Renal pelvis (tissue), 4 donors: Measurements from ENCODE around the gene ZBTB7C. TPM values are rescaled to one million over a fixed set of nuclear protein-coding genes. Genes with fewer than 3 reads are reported as not detected.

Source experiments
- DNase-seq: peaks from one replicate; pipeline ENCODE4 v3.0.0-alpha.2; 2013
- polyA plus RNA-seq, 3 donors: library from polyadenylated mRNA; unstranded; fragments of 120-200 nt; gene quantifications; one replicate each; pipeline ENCODE4 v1.2.1, GENCODE V29; 2013; ENCODE audit not compliant: insufficient read length in 3 of 3

Gene ZBTB7C
- polyA plus RNA-seq, 3 donors, result 14.0 to 16.8 (median 16.7) TPM

DNA sequence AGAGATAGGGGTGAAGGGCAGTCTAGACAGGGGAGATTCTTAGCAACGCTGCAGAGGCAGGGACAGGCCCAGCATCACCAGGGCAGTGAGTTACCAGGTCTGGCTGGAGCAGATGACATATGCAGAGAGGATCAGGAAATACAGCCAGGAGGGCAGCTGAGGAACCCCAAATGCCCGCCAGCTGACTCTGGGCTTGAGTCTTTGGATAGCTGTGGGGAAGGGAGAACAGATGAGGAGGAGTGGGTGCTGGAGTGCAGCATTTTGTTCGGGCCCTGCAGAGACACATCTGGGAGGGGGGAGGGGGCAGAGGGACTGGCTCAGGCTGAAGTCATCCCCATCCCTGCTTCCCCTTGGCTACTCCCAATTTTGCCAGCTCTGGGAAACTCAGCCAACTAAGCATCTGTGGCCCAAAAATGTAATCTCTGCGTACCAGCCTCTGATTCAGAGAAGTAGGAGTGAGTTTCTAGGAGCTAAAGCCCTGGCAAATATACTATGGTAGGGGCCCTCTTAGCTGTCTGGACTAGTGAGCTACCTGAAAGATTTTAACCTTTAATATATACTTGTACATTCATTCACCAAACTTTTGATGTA lies 214.5 kb downstream of the ZBTB7C start:
- no peak for DNase-seq

DNA sequence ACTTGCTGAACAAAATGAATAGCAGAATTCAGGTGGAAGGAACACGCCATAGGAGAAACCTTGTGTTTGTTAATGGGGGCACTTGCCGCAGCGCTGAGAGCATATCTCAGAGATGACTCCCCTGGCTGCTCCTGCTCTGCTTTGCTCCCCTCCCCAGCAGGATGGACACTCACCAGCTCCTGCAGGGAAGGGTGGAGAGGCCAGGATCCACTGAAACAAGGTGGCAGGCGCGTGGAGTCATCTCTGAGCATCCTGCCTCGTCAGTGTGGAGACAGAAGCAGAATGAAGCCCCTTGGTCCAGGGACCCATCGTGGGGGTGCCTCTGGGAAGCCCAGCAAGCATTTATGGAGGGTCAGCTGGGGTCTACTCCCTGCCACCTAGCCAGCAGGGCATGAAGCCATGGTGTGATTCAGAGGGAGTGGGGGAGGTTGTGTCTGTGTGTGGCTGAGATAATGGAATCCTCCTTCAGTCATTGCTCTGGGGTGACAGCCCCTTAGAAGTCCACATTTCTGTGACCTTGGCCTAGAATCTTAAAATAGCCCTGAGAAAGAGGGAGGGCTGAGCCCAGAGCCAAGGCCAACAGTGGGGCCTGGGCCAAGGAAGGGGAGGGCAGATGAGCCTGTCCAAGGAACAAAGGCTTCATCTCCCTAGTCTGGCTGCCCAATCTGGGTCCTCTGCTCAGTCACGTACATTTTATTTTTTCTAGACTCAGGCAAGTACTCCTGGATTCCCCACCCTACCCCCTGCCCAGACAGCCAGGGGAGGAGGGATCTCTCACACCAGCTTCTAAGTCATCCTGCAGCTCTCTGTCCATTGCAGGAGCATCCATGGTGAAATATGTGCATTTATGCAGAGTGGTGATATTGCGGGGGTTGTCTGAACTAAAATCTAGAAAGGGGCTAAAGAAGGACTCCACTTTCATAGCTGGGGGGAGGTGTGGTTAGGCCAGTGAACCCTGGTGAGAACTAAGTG lies 215.4 kb downstream of the ZBTB7C start:
- no peak for DNase-seq

DNA sequence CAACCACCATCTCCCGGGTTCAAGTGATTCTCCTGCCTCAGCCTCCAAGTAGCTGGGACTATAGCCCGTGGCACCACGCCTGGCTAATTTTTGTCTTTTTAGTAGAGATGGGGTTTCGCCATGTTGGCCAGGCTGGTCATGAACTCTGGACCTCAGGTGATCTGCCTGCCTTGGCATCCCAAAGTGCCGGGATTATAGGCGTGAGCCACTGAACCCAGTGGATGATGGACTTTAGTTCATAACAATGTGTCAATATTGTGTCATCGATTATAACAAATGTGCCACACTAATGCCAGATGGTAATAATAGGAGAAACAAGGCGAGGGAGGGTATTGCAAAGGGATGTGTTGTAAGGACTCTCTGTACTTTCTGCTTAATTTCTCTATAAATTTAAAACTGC lies 216.6 kb downstream of the ZBTB7C start:
- no peak for DNase-seq

DNA sequence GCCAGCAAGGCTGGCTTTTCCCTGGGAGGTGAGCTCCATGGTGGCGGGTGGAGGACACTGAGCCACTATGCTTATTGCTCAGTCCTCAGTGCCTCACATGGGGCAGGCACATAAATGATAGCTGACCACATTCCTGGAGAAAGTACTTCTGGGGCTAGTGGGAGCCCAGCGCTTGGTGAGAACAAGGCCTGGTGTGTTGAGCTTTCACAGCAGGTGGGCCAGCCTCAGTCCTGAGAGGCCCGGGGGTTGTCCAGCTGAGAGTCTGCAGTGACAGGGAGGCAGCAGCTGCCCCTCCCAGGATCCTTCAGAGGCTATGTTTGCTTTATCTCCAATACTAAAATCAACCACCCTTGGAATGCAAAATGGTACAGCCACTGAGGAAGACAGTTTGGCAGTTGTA lies 217.7 kb downstream of the ZBTB7C start:
- DNase-seq, result no peak

DNA sequence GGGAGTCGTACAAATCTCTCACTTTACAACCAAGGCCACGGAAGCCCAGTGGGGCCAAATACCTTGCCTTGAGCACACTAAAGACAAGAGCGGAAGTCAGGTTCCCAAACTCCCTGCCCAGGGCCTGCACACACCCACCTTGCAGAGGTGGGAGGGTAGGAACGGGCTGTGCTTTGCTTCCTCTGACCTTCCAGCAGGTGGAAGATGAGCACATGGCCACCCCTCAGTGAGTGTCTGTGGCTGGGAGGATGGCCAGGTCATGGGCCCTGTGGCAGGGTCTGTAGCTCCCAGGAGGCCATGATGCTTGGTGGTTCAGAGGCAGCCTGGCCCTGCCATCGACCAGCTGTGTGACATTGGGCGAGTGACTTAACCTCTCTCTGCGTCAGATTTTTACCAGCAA lies 218.2 kb downstream of the ZBTB7C start:
- no peak for DNase-seq

DNA sequence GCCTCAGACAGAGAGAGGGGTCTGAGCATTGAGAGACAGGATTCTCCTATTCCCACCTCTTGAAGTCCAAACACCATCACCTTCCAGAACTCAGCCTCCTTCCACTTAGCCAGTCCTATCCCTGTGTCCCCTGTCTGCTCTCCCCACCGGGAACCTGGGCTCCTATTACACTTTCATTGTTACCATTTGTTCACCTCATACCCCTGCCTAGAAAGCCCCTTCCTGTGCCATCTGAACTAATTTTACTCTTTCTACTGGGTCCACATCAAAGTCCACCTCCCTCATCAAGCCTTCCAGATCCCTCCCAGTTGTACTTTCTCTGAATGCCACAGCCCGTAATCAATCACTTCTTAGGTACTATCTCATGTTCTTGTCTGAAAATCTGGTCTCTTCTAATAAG lies 220.6 kb downstream of the ZBTB7C start:
- no peak for DNase-seq

DNA sequence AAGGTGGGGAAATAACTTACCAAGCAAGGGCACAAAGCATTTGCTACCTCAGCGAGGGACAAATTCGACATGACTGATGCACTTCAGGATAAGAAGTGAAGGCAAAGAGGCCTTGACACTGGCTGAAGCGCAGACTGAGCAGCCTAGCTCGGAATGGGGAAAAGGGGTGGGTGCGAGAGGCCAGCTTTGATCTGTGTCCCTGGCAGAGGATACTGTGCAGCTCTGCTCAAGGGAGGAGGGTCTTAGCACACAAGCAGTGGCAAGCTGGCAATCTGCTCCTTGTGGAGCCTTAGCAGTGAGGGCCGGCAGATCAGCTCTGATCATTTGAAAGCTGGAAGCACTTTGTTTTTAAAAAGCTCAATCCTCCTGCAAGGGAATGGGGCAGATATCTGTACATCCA lies 222.3 kb downstream of the ZBTB7C start:
- DNase-seq, result no peak

DNA sequence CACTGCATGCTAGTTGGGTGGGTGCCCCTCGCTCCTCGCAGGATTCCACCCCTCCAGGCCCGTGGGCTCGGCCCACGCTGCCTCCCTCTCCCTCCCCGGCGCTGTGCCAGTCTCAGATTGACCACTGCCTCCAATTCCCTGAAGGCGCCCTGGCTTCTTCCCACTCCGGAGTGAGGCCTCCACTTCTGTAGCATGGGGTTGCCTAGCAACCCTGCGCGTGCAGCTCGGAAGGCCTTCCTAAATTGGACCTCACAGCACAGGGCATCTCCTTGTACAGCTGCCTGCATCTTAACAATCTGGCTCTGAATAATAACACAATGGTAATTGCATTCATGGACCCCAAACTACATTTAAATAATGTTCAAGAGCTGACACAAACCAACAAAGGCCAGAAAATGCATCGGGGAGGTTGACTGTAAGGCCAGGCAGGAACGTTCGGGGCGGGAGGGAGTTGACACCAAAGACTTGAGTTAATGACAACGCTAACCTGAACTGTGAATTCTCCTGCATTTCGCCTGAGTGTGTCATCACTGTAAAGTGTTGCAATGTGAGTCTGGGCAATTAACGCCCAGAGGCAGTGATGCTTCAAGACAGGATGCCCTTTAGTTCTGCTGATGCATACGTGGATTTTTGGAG lies 222.9 kb downstream of the ZBTB7C start:
- peak; percentile 63 for DNase-seq

DNA sequence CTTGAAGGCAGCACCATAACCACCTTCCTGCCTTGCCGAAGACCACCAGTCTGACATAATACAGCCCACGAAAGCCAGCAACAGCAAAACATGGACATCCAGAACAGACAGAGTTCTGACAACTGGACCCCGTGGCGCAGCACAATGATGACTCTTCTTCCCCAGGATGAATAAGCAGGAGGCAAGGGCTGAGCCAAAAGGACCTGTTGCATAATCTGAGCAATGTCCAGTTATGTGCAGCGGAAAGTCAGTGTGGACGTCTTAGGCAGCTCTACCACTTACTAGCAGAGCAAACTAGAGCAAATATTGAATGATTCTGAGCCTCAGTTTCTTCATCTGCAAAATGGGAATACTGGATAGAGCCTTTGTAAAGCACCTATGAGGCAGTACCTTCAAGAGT lies 225.1 kb downstream of the ZBTB7C start:
- DNase-seq, result no peak

DNA sequence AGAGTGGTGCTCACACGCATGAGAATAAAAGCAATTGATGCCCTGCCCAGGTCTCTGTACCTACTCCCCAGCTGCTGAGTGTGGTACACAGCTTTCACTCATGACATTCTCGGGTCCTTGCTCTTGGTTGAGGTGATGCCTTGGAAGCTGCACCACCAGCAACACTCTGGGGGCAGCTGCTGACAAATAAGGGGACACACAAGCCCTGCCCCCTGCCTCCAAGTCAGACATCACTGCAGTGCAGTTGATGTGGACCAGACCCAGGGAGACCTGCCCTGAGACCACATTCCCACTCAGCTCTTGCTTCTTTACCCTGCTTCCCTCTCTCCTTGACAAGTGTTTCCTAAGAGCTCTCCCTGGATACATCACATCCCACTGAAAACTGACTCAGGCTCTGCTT lies 225.6 kb downstream of the ZBTB7C start:
- no peak for DNase-seq

DNA sequence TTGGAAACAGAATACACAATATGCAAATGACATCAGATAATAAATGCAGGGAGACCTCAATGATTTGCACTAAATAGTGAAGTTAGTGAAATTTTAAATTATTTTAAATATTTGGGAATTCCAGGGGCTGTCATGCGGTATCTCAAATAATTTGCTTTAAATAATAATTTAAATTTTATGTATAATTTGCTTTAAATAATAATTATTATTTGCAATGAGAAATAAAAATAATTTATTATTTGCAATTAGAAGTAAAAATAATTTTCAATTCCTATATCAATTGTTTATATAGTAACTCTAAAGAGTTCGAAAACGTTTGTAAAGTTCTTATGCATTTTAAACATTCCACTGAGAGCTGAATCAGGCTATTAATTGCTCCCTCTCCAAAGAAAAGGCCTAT lies 226.4 kb downstream of the ZBTB7C start:
- no peak for DNase-seq

DNA sequence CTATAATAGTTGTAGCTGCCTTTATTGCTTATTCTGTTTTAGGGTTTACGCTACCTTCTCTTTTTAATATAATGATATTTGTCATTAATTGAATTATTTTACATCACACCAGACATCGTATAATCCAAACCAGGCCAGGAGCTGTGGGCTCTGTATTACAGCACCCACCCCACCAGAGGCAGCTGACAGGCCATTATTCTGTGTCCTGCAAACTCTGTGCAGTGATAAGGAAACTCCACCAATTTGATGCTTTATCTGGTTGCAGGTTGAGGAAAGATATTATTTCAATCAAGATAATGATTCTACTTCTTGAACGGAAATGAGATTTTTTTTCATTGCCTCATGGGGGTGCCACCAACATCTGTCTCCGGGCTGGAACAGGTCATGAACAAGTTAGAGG lies 227.3 kb downstream of the ZBTB7C start:
- no peak for DNase-seq

DNA sequence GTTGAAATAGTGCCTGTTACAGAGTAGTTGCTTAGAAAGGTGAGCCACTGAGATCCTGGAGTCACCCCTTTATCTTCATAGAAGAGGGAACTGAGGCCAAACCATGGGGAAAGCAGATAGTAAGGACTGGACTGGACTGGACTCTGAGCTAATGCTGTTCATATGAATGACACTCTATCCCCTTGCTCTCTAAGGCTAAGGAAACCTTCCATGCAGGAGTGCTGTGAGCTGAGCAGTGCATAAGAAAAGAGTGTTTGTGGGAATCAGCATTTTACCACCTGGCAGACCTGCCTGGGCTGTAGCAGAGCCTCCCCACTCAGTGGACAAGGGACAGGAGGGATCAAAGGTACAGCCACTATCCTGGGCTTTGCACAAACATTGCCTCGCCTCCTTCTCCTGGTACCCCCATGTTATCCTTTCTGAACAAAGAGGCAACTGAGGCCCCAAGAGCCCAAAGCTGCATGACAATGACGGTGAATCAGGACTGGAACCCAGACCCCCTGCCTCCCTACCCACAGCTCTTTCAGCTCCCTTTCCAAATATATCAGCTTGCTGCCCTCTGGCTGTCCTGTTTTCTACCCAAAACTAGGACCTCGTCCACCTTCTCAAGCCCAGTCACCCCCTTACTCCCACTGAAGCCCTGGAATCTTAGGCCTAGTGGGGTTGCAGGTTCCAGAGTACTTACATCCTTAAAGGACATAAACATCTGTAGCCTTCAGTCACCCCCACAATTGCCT lies 227.9 kb downstream of the ZBTB7C start:
- no peak for DNase-seq

DNA sequence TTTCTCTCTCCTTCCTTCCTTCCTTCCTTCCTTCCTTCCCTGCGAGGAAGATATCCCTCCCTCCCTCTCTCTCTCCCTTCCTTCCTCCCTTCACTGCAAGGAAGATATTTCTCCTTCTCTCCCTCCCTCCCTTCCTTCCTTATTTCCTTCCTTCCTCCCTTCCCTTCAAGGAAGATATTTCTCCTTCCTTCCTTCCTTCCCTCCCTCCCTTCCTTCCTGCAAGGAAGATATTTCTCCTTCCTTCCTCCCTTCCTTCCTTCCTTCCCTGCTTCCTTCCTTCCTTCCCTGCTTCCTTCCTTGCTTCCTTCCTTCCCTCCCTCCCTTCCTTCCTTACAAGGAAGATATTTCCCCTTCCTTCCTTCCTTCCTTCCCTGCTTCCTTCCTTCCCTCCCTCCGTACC lies 229.5 kb downstream of the ZBTB7C start:
- DNase-seq, result no peak

DNA sequence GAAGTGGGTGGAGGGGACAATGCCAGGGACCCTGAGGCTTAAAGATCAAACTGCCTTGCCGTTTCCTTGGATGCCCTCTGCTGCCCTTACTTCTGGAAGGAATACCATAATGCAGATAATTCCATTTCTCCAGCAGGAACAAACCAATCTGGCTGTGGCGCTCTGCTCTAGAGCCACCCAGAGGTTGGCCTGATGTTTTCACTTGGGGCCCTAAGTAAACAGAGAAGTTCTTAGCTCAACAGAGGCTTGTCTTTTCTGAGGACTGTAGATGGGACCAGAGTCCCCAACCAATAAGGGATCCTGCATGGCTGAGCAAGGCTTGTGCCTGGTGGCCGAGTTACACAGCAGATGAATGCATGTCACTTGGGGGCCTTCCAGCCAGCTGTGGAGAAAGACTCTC lies 230.2 kb downstream of the ZBTB7C start:
- no peak for DNase-seq

DNA sequence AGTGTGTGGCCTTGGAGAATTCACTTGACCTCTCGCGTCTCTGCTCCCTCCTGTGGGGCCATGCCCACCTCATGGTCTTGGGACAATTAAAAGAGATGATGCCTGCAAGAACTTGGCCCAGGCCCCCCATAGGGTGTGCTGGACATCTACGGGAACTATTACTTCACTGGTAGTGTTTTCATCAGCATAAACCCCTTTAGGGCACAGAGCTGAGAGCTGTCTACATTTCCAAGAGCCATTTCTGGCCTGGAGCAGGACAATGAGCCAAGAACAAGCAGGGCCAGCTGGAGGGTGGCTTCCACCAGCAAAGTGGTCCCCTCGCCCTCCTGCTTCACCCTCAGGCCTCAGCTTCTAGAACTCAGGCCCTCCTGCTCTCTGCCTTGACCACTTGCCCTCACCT lies 232.3 kb downstream of the ZBTB7C start:
- DNase-seq, result no peak

DNA sequence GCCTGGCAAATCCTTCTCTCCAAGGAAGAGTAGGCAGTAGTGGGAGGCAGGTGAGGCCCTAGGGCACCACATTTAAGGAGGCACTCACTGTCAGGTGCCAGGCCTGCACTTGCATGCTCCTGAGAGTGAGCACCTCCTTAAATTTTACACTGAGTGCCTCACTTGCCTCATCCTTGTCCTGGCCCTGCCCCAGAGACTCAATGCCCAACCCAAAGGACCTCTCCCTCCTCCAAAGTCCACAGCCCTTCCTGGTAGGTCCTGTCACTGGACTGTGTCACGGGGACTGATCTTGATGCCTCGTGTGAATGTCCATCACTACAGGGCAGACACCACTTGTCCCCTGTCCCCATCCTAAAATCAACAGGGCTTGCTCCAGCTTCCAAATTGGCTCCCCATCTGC lies 235.6 kb downstream of the ZBTB7C start:
- DNase-seq, result no peak

DNA sequence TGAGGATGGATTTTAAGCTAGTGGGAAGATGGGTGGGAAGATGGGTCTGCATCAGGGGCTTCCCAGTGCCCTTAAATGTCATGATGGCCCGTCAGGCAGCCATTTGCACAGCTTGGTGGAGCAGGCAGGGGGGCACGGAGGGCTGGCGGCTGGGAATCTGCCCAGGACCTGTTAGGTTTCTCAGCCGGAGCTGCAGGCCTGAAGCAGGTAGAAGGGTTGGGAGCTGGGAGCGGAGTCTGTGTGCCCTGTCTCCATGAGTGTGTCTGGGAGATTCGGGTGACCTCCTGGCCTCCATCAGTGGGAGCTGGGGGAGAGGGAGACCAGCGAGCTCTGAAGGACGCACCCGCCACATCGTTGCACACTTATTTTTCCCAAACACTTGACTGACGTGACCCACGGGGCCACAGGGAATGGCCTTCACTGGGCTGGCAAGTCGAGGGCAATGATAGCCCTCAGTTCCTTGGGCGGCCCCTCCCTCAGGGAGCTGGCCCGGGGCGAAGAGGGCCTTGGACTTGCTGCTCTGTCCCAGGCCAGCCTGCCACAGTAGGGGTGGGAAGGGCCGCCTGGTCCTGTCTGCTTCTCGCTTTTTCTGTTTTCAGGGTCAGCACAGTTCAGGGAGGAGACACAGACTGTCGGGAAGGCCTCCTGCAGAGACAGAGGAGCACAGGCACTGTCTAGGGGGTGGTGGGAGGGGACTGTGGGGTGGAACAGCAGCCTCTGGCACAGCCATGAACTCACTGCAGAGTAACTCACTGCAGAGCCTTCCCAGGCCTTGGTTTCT lies 236.8 kb downstream of the ZBTB7C start:
- no peak for DNase-seq

DNA sequence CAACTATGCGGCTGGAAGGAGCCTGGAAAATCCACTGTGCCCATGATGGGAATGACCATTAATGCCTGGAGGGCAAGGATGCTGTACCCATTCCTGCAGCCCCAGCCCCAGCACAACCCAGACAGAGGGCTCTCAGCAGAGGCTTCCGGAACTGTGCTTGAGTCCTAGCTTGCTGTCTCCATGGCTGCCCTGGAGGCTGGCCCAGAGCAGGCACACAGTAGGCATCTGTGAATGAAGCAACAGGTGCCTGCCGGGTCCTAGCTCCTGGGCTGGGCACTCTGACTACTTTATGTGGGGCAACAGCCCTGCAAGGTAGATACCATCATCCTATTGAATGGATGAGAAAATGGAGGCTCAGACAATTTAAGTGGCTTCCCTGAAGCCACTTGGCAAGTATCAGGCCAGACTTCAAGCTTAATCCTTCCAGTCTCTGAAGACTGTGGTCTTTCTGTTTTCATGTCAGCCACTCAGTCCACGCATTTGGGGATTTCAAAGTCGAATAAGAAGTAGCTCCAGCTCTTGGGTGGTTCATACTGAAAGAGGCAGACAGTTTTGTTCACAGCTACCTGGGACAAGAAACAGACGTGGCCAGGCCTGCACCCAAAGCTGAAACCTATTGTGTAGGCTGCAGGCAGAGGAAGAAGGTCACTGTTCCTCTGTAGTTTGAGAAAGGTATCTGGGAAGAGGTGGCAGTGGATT lies 237.5 kb downstream of the ZBTB7C start:
- no peak for DNase-seq

DNA sequence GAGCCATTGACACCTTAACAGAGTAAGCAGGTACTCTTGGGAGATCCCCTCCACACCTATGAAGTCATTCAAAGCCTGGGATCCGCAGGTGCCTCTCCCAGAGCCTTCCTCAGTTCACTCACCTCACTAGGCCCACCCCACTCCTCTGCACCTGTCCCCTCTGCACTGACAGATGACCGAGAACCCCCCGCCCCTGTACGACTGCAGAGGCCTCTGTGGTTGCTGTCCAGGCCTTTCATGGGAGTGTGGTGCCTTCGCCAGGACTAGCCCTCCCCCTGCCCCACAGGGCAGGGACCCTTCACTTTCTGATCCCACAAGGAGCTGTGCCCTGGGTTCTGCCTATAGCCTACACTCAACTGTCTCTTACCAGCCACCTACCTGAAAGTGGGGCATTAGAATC lies 238.5 kb downstream of the ZBTB7C start:
- no peak for DNase-seq

DNA sequence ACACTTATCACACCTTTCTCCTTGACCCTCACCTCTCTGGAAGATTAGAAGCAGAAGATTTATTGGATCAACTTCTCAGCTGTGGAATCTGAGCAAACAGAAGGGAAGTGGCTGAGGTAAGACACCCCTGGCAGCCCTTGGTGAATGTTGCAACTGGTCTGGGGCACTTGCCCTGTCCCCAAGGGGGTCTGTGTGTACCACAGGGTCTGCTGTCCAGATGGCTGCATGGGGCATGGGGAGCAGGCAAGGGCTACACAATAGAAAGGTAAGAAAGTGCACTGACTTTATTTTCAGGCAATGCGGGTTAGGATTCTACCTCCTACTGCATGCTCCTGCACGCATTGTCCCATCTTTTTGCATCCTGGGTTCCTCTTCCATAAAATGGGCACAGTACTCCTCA lies 240.3 kb downstream of the ZBTB7C start:
- DNase-seq, result no peak
